Common myeloid progenitor, CD34-positive (primary cell): ENCODE results near the gene IQGAP2.

Source experiments
- CTCF ChIA-PET: fragments of 350-600 bp; sonication (Branson Sonifier 250); formaldehyde crosslinking; loops from one replicate; lab custom pipeline; 2021; ENCODE audit warnings: antibody characterized with exemption; lab: Charles Lee
- POLR2A ChIA-PET: fragments of 350-600 bp; sonication (Branson Sonifier 250); formaldehyde crosslinking; loops from one replicate; lab custom pipeline; 2021; ENCODE audit warnings: antibody characterized with exemption; lab: Charles Lee
- DNase-seq, 3 donors: peaks; one replicate each; pipeline versions ENCODE4 v3.0.0 to v3.0.0-alpha.2; 2013
- H3K27ac ChIP-seq, 2 experiments: 1 replicate in 1 of 2; 2 replicates in 1 of 2; pipeline ENCODE4 v1.7.0; 2013; ENCODE audit warnings: inconsistent platforms in 2 of 2, low read length in 2 of 2, mild to moderate bottlenecking in 2 of 2, low read depth in 1 of 2, moderate library complexity in 1 of 2; ENCODE audit not compliant: severe bottlenecking in 2 of 2, insufficient read depth in 1 of 2, poor library complexity in 1 of 2
- H3K27me3 ChIP-seq, 5 experiments: replicated peaks in 2 of 5; 1 replicate in 3 of 5; 2 replicates in 2 of 5; pipeline versions ENCODE4 v1.6.1 to v1.7.0; 2013; ENCODE audit warnings: low read length in 4 of 5, mild to moderate bottlenecking in 2 of 5, moderate library complexity in 2 of 5, inconsistent platforms in 1 of 5; ENCODE audit not compliant: insufficient read depth in 5 of 5, control insufficient read depth in 4 of 5
- H3K36me3 ChIP-seq, 4 experiments: 1 replicate in 2 of 4; 2 replicates in 2 of 4; pipeline versions ENCODE4 v1.6.1 to v1.7.0; 2013; ENCODE audit warnings: low read length in 3 of 4, control low read depth in 1 of 4, mild to moderate bottlenecking in 1 of 4; ENCODE audit not compliant: control insufficient read depth in 4 of 4, insufficient read depth in 4 of 4
- H3K4me1 ChIP-seq, 4 experiments: 1 replicate in 3 of 4; 2 replicates in 1 of 4; pipeline versions ENCODE4 v1.6.1 to v1.7.1; 2013; ENCODE audit warnings: low read length in 3 of 4, mild to moderate bottlenecking in 3 of 4, control low read depth in 1 of 4, inconsistent platforms in 1 of 4, moderate library complexity in 1 of 4; ENCODE audit not compliant: control insufficient read depth in 4 of 4, insufficient read depth in 4 of 4; ENCODE audit errors: control extremely low read depth in 1 of 4
- H3K4me3 ChIP-seq, 7 experiments: 1 replicate in 4 of 7; 2 replicates in 3 of 7; pipeline versions ENCODE4 v1.5.1 to v1.7.0; 2013; ENCODE audit warnings: mild to moderate bottlenecking in 7 of 7, low read length in 6 of 7, moderate library complexity in 6 of 7, inconsistent platforms in 2 of 7, low read depth in 2 of 7, control low read depth in 1 of 7; ENCODE audit not compliant: insufficient read depth in 4 of 7, control insufficient read depth in 1 of 7; ENCODE audit errors: extremely low read depth in 1 of 7
- H3K9me3 ChIP-seq, 5 experiments: 1 replicate in 4 of 5; 2 replicates in 1 of 5; pipeline versions ENCODE4 v1.6.1 to v1.7.1; 2013; ENCODE audit warnings: low read length in 4 of 5, mild to moderate bottlenecking in 2 of 5, inconsistent platforms in 1 of 5, low read depth in 1 of 5, moderate library complexity in 1 of 5; ENCODE audit not compliant: control insufficient read depth in 4 of 5, insufficient read depth in 2 of 5; ENCODE audit errors: control extremely low read depth in 1 of 5
- WGBS: methylation state at CpG from one replicate; pipeline ENCODE4 v1.1.5; 2013; ENCODE audit not compliant: insufficient coverage; 5-methylcytosine and 5-hydroxymethylcytosine counted together

The IQGAP2 gene

DNA sequence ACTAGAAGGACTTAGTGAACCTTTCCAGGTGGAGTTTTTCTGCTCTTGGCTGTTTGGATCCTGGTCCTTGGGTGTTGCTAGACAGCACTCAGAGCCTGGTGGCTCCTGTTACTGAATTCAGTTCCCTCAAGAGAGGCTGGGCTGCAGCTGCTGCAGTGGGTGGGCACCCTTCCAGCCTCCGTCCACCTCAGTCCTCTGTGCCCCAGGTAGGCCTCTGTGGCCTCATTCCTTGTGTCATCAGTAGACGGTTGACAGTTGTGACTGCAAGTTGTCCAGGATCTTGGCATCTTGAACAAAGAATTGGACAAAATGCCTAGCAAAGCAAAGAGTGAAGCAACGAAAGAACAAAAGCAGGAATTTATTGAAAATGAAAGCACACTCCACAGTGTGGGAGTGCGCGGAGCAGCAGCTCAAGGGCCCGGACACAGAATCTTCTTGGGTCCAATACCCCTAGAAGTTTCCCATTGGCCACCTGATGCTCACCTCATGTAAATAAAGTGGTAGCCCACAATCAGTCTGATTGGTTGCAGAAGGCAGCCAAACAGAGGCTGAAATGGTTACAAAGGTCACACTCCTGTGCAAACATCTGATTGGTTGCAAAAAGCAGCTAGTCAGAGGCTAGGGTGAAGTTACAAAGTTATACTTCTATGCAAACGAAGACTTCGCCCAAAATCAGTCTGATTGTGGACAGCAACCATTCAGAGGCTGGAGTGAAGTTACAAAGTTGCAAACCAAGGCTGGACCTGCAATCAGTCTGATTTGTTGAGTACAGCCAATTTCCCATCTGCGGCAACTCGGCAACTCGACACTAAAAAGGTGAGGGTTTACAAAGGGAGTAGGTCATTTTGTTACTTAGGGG is 352.9 kb downstream of the IQGAP2 start:
- Histone ChIP-seq H3K9me3 (no peaks in the 10 kb centered on the region), H3K36me3 (no peaks in the 10 kb centered on the region), H3K4me3 (no peak overlapping the region), H3K27ac (no peak overlapping the region), H3K4me1 (no peaks in the 10 kb centered on the region), H3K27me3 (no peaks in the 10 kb centered on the region)
- WGBS, result 97% methylated on average over 10 of the region's 11 CpGs
- DNase-seq, result no peak
- CTCF ChIA-PET, result interaction anchor here (1.3 to 1.7 kb wide), 3 partner anchors 13 to 21 kb away, joined by 3 to 6 read pairs (median 3); no protein-coding TSS in a partner anchor
- POLR2A ChIA-PET, result no interaction called here

DNA sequence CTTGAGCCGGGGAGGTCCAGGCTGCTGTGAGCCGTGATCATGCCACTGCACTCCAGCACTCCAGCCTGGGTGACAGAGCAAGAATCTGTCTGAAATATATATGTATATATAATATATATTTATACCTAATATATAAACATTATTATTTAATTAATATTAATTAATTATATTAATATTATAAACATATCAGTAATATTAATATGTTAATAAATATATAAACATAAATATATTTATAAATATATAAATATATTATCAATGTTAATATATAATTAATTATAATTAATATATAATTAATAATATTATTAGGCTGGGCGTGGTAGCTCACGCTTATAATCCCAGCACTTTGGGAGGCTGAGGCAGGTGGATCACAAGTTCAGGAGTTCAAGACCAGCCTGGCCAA is 354.0 kb downstream of the IQGAP2 start:
- ChIA-PET POLR2A (no interaction called here), CTCF (interaction anchor here (0.8 to 1.6 kb wide), 4 partner anchors 9 to 38 kb away, joined by 3 to 4 read pairs (median 3); no protein-coding TSS in a partner anchor)
- no CpG with 5 or more reads among the region's 4 CpGs for WGBS
- Histone ChIP-seq H3K27ac (no peak overlapping the region), H3K4me3 (no peak overlapping the region), H3K27me3 (no peaks in the 10 kb centered on the region), H3K36me3 (no peaks in the 10 kb centered on the region), H3K9me3 (no peaks in the 10 kb centered on the region), H3K4me1 (no peaks in the 10 kb centered on the region)
- no peak for DNase-seq
